HEK293 (cell line): ENCODE results near the gene C1orf141.

Experiments
- CTCF ChIA-PET: fragments of 350-600 bp; formaldehyde crosslinking; extraction: SDS; loops from one replicate; lab custom pipeline; 2021; ENCODE audit warnings: antibody characterized with exemption; lab: Yijun Ruan, JAX
- POLR2A ChIA-PET: fragments of 300-600 bp; formaldehyde crosslinking; extraction: SDS; loops from one replicate; lab custom pipeline; 2020; ENCODE audit warnings: antibody characterized with exemption, inconsistent platforms; lab: Yijun Ruan, JAX
- H3K27ac ChIP-seq: fragments of 200-500 bp; sonication (Bioruptor generic); 2 replicates; pipeline ENCODE4 v1.5.1; 2014; ENCODE audit warnings: low read depth, low read length, control low read depth, inconsistent platforms; ENCODE audit errors: extremely low read depth
- H3K36me3 ChIP-seq, 2 experiments: fragments of 200-500 bp in 1 of 2; sonication (Bioruptor generic) in 1 of 2; 1 replicate in 1 of 2; 2 replicates in 1 of 2; pipeline ENCODE4 v1.5.1; 2014 to 2017; ENCODE audit warnings: inconsistent platforms in 2 of 2, low read length in 2 of 2; ENCODE audit not compliant: control insufficient read depth in 2 of 2, insufficient read depth in 1 of 2
- H3K4me1 ChIP-seq: fragments of 200-500 bp; sonication (Bioruptor generic); 2 replicates; pipeline ENCODE4 v1.5.1; 2014; ENCODE audit warnings: mild to moderate bottlenecking, low read length, inconsistent platforms; ENCODE audit not compliant: control insufficient read depth, insufficient read depth
- H3K4me3 ChIP-seq: 2 replicates; pipeline ENCODE4 v1.5.1; 2011; ENCODE audit warnings: low read depth, mild to moderate bottlenecking, control low read depth, low read length, moderate library complexity
- H3K9me3 ChIP-seq: fragments of 200-500 bp; sonication (Bioruptor generic); 2 replicates; pipeline ENCODE4 v1.5.1; 2014; ENCODE audit warnings: low read depth, low read length, inconsistent platforms; ENCODE audit not compliant: control insufficient read depth, insufficient read depth
- MYNN ChIP-seq: fragments of 450-650 bp; formaldehyde crosslinking; IDR thresholded peaks from 2 replicates; pipeline ENCODE4 v1.5.1; 2016; ENCODE audit warnings: missing biosample characterization, missing genetic modification characterization, borderline replicate concordance
- ZBTB17 ChIP-seq: fragments of 450-650 bp; formaldehyde crosslinking; IDR thresholded peaks from 2 replicates; pipeline ENCODE4 v1.5.1; 2016; ENCODE audit warnings: missing biosample characterization, missing genetic modification characterization
- ZNF112 ChIP-seq: fragments of 450-650 bp; formaldehyde crosslinking; IDR thresholded peaks from 2 replicates; pipeline ENCODE4 v1.5.0; 2017; ENCODE audit warnings: missing biosample characterization, missing genetic modification characterization
- ZNF114 ChIP-seq: fragments of 450-650 bp; formaldehyde crosslinking; IDR thresholded peaks from 2 replicates; pipeline ENCODE4 v1.5.0; 2017; ENCODE audit warnings: missing biosample characterization, missing genetic modification characterization
- ZNF132 ChIP-seq: fragments of 450-650 bp; formaldehyde crosslinking; IDR thresholded peaks from 2 replicates; pipeline ENCODE4 v1.5.1; 2017; ENCODE audit warnings: missing biosample characterization, missing genetic modification characterization, borderline replicate concordance
- ZNF16 ChIP-seq: fragments of 450-650 bp; formaldehyde crosslinking; IDR thresholded peaks from 2 replicates; pipeline ENCODE4 v1.5.1; 2016; ENCODE audit warnings: low read depth, missing biosample characterization, missing genetic modification characterization
- ZNF169 ChIP-seq: fragments of 450-650 bp; formaldehyde crosslinking; IDR thresholded peaks from 2 replicates; pipeline ENCODE4 v1.5.1; 2016; ENCODE audit warnings: missing biosample characterization, missing genetic modification characterization
- ZNF2 ChIP-seq: fragments of 450-650 bp; formaldehyde crosslinking; IDR thresholded peaks from 2 replicates; pipeline ENCODE4 v1.5.1; 2016; ENCODE audit warnings: missing biosample characterization, missing genetic modification characterization
- ZNF23 ChIP-seq: fragments of 450-650 bp; formaldehyde crosslinking; IDR thresholded peaks from 2 replicates; pipeline ENCODE4 v1.5.1; 2016; ENCODE audit warnings: missing biosample characterization, missing genetic modification characterization, borderline replicate concordance
- ZNF239 ChIP-seq: fragments of 450-650 bp; formaldehyde crosslinking; IDR thresholded peaks from 2 replicates; pipeline ENCODE4 v1.5.1; 2016; ENCODE audit warnings: missing biosample characterization, missing genetic modification characterization
- ZNF354C ChIP-seq: fragments of 450-650 bp; formaldehyde crosslinking; IDR thresholded peaks from 2 replicates; pipeline ENCODE4 v1.5.1; 2016; ENCODE audit warnings: missing biosample characterization, missing genetic modification characterization, low read depth, borderline replicate concordance
- ZNF391 ChIP-seq: fragments of 450-650 bp; formaldehyde crosslinking; IDR thresholded peaks from 2 replicates; pipeline ENCODE4 v1.5.1; 2016; ENCODE audit warnings: low read depth, missing biosample characterization, missing genetic modification characterization, borderline replicate concordance
- ZNF529 ChIP-seq: fragments of 450-650 bp; formaldehyde crosslinking; IDR thresholded peaks from 2 replicates; pipeline ENCODE4 v1.5.1; 2017; ENCODE audit warnings: missing genetic modification characterization, missing biosample characterization; ENCODE audit not compliant: insufficient replicate concordance
- ZNF660 ChIP-seq: fragments of 450-650 bp; IDR thresholded peaks from 2 replicates; pipeline ENCODE4 v1.5.1; 2018; ENCODE audit warnings: missing biosample characterization, mild to moderate bottlenecking, missing genetic modification characterization
- ZSCAN16 ChIP-seq: fragments of 450-650 bp; formaldehyde crosslinking; IDR thresholded peaks from 2 replicates; pipeline ENCODE4 v1.5.1; 2016; ENCODE audit warnings: missing biosample characterization, missing genetic modification characterization
- TF ChIP-seq, protein P1 (sequence below): fragments of 450-650 bp; formaldehyde crosslinking; IDR thresholded peaks from 2 replicates; pipeline ENCODE4 v1.5.1; 2016; ENCODE audit warnings: missing biosample characterization, missing genetic modification characterization
- TF ChIP-seq, protein P2 (sequence below): fragments of 450-650 bp; formaldehyde crosslinking; IDR thresholded peaks from 2 replicates; pipeline ENCODE4 v1.5.1; 2017; ENCODE audit warnings: missing biosample characterization, missing genetic modification characterization
- TF ChIP-seq, protein P3 (sequence below): IDR thresholded peaks from 2 replicates; pipeline ENCODE4 v1.6.1; 2011; ENCODE audit warnings: mild to moderate bottlenecking, low read depth, low read length, borderline replicate concordance
- TF ChIP-seq, protein P4 (sequence below): sonication (generic); formaldehyde crosslinking; IDR thresholded peaks from 2 replicates; pipeline ENCODE4 v1.8.1; 2022; ENCODE audit warnings: mild to moderate bottlenecking, moderate library complexity, missing genetic modification reagents
- TF ChIP-seq, protein P5 (sequence below): fragments of 450-650 bp; formaldehyde crosslinking; IDR thresholded peaks from 2 replicates; pipeline ENCODE4 v1.5.1; 2016; ENCODE audit warnings: missing biosample characterization, missing genetic modification characterization

Gene C1orf141

DNA sequence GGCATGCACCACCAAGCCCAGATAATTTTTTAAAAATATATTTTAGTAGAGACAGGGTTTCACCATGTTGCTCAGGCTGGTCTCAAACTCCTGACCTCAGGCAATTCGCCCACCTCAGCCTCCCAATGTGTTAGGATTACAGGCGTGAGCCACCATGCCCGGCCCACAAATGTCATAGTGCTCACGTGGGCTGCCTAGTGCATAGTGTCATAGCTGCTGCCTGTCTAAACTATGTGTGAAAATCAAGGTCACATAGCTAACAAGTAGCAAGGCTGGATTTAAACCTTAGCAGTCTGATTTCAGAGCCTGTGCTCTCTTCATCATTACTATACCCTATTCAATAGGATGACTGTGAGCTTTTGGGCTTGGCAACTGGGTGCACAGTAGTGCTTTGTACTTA lies 10.3 kb downstream of the C1orf141 start:
- Histone ChIP-seq H3K27ac (no peak overlapping the region), H3K4me3 (no peak overlapping the region), H3K4me1 (no peaks in the 10 kb centered on the region), H3K9me3 (no peaks in the 10 kb centered on the region), H3K36me3 (no peaks in the 10 kb centered on the region)
- ChIA-PET POLR2A (no interaction called here), CTCF (interaction anchor here (0.6 to 1.7 kb wide), 4 partner anchors 24 to 1808 kb away, joined by 3 to 6 read pairs (median 3); no protein-coding TSS in a partner anchor)
- TF ChIP-seq ZNF529 (tag by site-specific recombination): no peak
- TF ChIP-seq, protein P1, sequence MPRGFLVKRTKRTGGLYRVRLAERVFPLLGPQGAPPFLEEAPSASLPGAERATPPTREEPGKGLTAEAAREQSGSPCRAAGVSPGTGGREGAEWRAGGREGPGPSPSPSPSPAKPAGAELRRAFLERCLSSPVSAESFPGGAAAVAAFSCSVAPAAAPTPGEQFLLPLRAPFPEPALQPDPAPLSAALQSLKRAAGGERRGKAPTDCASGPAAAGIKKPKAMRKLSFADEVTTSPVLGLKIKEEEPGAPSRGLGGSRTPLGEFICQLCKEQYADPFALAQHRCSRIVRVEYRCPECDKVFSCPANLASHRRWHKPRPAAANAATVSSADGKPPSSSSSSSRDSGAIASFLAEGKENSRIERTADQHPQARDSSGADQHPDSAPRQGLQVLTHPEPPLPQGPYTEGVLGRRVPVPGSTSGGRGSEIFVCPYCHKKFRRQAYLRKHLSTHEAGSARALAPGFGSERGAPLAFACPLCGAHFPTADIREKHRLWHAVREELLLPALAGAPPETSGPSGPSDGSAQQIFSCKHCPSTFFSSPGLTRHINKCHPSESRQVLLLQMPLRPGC: no peak
- TF ChIP-seq ZNF660 (tag by site-specific recombination): no peak
- TF ChIP-seq ZNF23 (tag by site-specific recombination): no peak
- TF ChIP-seq, protein P2, sequence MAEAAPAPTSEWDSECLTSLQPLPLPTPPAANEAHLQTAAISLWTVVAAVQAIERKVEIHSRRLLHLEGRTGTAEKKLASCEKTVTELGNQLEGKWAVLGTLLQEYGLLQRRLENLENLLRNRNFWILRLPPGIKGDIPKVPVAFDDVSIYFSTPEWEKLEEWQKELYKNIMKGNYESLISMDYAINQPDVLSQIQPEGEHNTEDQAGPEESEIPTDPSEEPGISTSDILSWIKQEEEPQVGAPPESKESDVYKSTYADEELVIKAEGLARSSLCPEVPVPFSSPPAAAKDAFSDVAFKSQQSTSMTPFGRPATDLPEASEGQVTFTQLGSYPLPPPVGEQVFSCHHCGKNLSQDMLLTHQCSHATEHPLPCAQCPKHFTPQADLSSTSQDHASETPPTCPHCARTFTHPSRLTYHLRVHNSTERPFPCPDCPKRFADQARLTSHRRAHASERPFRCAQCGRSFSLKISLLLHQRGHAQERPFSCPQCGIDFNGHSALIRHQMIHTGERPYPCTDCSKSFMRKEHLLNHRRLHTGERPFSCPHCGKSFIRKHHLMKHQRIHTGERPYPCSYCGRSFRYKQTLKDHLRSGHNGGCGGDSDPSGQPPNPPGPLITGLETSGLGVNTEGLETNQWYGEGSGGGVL (tag by site-specific recombination): no peak
- no peak for TF ChIP-seq MYNN (tag by site-specific recombination)
- TF ChIP-seq, protein P3, sequence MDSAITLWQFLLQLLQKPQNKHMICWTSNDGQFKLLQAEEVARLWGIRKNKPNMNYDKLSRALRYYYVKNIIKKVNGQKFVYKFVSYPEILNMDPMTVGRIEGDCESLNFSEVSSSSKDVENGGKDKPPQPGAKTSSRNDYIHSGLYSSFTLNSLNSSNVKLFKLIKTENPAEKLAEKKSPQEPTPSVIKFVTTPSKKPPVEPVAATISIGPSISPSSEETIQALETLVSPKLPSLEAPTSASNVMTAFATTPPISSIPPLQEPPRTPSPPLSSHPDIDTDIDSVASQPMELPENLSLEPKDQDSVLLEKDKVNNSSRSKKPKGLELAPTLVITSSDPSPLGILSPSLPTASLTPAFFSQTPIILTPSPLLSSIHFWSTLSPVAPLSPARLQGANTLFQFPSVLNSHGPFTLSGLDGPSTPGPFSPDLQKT: no peak
- TF ChIP-seq ZNF354C (tag by site-specific recombination): no peak
- no peak for TF ChIP-seq ZBTB17 (tag by site-specific recombination)
- no peak for TF ChIP-seq ZNF114
- TF ChIP-seq ZNF132: no peak
- TF ChIP-seq ZSCAN16: no peak
- TF ChIP-seq, protein P4, sequence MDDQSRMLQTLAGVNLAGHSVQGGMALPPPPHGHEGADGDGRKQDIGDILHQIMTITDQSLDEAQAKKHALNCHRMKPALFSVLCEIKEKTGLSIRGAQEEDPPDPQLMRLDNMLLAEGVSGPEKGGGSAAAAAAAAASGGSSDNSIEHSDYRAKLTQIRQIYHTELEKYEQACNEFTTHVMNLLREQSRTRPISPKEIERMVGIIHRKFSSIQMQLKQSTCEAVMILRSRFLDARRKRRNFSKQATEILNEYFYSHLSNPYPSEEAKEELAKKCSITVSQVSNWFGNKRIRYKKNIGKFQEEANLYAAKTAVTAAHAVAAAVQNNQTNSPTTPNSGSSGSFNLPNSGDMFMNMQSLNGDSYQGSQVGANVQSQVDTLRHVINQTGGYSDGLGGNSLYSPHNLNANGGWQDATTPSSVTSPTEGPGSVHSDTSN: no peak
- TF ChIP-seq, all 188 proteins: peak for 0

DNA sequence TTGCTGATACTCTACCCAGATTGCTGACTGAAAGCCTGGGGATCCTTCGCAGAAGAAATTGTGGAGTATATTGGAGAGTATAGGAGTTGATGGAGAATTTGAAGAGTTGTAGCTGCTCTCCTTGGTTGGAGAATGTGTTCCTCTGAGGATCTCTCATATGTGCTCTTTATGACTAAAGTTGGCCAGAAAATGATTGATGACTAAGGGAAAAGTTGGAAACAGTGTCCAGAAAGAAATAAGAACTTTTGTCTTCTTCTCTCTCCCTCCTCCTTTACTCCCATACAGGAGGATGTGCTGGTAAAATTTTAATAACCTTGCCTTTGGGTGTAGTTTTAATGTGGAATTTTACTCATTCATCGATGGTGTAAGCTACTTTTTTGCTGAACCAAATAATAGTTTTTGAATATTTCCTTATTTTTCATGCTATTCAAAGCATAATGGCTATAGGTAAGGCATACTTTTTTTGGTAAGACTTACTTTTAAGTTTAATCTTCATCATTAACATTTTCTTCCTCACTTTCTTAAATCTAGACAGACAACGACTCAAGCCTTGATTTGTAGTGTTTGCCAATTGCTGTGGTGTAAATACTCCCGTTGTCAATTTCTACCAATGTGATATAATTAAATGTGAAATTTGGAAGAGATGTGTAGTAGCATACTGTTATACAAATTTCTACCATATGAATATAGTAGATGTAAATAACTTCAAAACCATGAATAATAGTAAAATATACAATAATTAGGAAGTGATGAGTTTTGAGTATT lies 13.7 kb downstream of the C1orf141 start:
- H3K9me3 ChIP-seq: no peaks in the 10 kb centered on the region
- H3K27ac ChIP-seq: no peak overlapping the region
- POLR2A ChIA-PET: no interaction called here
- H3K36me3 ChIP-seq: no peaks in the 10 kb centered on the region
- H3K4me1 ChIP-seq: no peaks in the 10 kb centered on the region
- TF ChIP-seq ZNF16 (tag by site-specific recombination) (no peak), ZNF112 (tag by site-specific recombination) (peak; percentile 92)
- H3K4me3 ChIP-seq: no peak overlapping the region
- CTCF ChIA-PET: interaction anchor here (1.1 kb wide), 1 partner anchor 28 kb away, joined by 3 read pairs; no protein-coding TSS in a partner anchor

DNA sequence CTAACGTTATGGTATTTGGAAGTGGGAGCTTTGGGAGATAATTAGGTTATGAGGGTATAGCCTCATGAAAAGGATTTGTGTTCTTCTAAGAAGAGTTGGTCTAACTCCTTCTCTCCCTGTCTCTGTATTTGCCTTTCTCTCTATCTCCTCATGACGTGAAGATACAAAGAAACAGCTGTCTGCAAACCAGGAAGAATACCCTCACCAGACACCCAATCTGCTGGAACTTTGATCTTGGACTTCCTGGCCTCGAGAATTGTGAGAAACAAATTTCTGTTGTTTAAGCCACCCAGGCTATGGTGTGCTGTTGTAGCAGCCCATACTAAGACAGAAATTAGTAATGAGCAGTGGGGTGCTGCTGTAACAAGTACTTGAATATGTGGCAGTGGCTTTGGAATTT lies 16.1 kb downstream of the C1orf141 start:
- ChIA-PET POLR2A (no interaction called here), CTCF (interaction anchor here (1.1 kb wide), 1 partner anchor 16 kb away, joined by 4 read pairs; no protein-coding TSS in a partner anchor)
- Histone ChIP-seq H3K4me3 (no peak overlapping the region), H3K9me3 (no peaks in the 10 kb centered on the region), H3K27ac (no peak overlapping the region), H3K4me1 (no peaks in the 10 kb centered on the region), H3K36me3 (no peaks in the 10 kb centered on the region)
- TF ChIP-seq ZNF169 (tag by site-specific recombination) (no peak), ZNF391 (tag by site-specific recombination) (no peak), ZNF239 (no peak), ZNF2 (tag by site-specific recombination) (no peak)
- TF ChIP-seq, protein P5, sequence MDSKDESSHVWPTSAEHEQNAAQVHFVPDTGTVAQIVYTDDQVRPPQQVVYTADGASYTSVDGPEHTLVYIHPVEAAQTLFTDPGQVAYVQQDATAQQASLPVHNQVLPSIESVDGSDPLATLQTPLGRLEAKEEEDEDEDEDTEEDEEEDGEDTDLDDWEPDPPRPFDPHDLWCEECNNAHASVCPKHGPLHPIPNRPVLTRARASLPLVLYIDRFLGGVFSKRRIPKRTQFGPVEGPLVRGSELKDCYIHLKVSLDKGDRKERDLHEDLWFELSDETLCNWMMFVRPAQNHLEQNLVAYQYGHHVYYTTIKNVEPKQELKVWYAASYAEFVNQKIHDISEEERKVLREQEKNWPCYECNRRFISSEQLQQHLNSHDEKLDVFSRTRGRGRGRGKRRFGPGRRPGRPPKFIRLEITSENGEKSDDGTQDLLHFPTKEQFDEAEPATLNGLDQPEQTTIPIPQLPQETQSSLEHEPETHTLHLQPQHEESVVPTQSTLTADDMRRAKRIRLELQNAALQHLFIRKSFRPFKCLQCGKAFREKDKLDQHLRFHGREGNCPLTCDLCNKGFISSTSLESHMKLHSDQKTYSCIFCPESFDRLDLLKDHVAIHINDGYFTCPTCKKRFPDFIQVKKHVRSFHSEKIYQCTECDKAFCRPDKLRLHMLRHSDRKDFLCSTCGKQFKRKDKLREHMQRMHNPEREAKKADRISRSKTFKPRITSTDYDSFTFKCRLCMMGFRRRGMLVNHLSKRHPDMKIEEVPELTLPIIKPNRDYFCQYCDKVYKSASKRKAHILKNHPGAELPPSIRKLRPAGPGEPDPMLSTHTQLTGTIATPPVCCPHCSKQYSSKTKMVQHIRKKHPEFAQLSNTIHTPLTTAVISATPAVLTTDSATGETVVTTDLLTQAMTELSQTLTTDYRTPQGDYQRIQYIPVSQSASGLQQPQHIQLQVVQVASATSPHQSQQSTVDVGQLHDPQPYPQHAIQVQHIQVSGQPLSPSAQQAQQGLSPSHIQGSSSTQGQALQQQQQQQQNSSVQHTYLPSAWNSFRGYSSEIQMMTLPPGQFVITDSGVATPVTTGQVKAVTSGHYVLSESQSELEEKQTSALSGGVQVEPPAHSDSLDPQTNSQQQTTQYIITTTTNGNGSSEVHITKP (tag by site-specific recombination): no peak
